ENCODE measurements around the gene ENDOU. TPM values are rescaled to one million over a fixed set of nuclear protein-coding genes. Genes with fewer than 3 reads are reported as not detected.

The ENDOU gene
- polyA plus RNA-seq, 2 donors, result 101 to 139 TPM

DNA sequence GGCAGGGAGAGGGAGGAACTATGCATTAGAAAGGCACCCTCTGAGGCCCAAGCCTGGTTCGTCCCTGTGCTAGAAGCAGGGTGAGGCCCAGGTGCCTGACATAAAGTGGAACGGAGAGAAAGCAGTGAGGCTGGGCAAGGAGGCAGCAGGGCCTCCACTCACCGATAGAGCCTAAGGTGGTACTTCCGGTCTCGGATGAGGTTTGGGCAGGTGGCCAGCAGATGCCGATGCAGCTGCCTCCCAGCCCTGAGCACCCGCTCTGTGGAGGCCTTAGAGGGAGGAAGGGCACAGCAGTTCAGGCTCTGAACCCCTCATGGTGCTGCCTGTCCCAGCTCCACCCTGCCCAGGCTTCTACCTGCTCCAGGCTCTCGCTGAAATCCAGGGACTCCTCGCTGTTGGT, 26.3 kb upstream of the ENDOU start:
- Histone ChIP-seq H3K9me3 (ENCODE audit: control insufficient read depth in 2 of 2, insufficient read depth in 1 of 2, low read depth in 1 of 2, low read length in 1 of 2) (no peaks in the 10 kb centered on the region), H3K27ac (ENCODE audit: low read depth in 2 of 2, low read length in 1 of 2) (peak overlapping the region; percentile 92 to 95), H3K27me3 (ENCODE audit: control insufficient read depth in 1 of 2, insufficient read depth in 2 of 2, low read length in 2 of 2) (no peaks in the 10 kb centered on the region), H3K36me3 (ENCODE audit: control insufficient read depth in 2 of 2, insufficient read depth in 2 of 2, low read length in 1 of 2) (peaks cover 0 to 25% of the 10 kb centered on the region in 2 donors), H3K4me1 (ENCODE audit: control insufficient read depth in 2 of 2, insufficient read depth in 2 of 2, low read length in 1 of 2) (peaks cover 3 to 27% of the 10 kb centered on the region in 2 donors), H3K4me3 (ENCODE audit: low read depth in 1 of 2, low read length in 2 of 2) (no peak overlapping the region)
- WGBS, 2 donors, result 68 to 72% methylated on average over 9 of the region's 9 CpGs

- no peaks in the 10 kb centered on the region for H3K27me3 ChIP-seq (ENCODE audit: control insufficient read depth in 1 of 2, insufficient read depth in 2 of 2, low read length in 2 of 2)
- 87 to 88% methylated on average over 19 of the region's 19 CpGs for WGBS, 2 donors
- peaks cover 0 to 25% of the 10 kb centered on the region in 2 donors for H3K36me3 ChIP-seq (ENCODE audit: control insufficient read depth in 2 of 2, insufficient read depth in 2 of 2, low read length in 1 of 2)
- no peak overlapping the region for H3K27ac ChIP-seq (ENCODE audit: low read depth in 2 of 2, low read length in 1 of 2)
- no peaks in the 10 kb centered on the region for H3K9me3 ChIP-seq (ENCODE audit: control insufficient read depth in 2 of 2, insufficient read depth in 1 of 2, low read depth in 1 of 2, low read length in 1 of 2)
- H3K4me1 ChIP-seq (ENCODE audit: control insufficient read depth in 2 of 2, insufficient read depth in 2 of 2, low read length in 1 of 2), result peaks cover 3 to 25% of the 10 kb centered on the region in 2 donors
- H3K4me3 ChIP-seq (ENCODE audit: low read depth in 1 of 2, low read length in 2 of 2), result no peak overlapping the region
Measured at GRCh38 chr12:47750916-47751470, 25.7 kb upstream of the ENDOU start.

DNA sequence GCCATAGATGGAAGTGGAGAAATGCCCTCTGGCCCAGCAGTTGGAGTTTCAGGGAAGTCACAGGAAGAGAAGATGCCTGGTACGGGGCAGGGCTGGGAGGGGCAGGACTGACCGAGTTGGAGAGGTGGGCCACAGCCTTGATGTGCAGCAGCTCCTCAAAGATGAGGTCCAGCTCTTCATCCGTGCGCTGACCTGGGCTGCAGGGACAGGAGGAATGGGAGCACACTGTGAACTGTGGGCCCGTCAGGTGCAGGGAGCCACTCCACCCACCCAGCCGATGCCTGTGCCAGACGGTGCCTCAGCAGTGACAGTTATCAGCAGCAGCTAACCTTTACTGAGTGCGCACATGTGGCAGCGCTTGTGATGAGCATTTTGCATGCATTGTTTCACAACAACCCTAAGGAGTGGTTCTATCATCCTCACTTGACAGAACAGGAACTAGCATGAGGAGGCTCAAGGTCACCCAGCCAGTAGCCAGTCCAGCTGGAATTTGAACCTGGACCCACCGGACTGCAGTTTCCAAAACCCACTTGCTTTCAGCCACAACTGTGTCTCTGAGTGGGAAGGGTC, 25.0 kb upstream of the ENDOU start:
- H3K27me3 ChIP-seq (ENCODE audit: control insufficient read depth in 1 of 2, insufficient read depth in 2 of 2, low read length in 2 of 2), result no peaks in the 10 kb centered on the region
- H3K27ac ChIP-seq (ENCODE audit: low read depth in 2 of 2, low read length in 1 of 2), result no peak overlapping the region
- 86 to 92% methylated on average over 10 of the region's 10 CpGs for WGBS, 2 donors
- no peaks in the 10 kb centered on the region for H3K9me3 ChIP-seq (ENCODE audit: control insufficient read depth in 2 of 2, insufficient read depth in 1 of 2, low read depth in 1 of 2, low read length in 1 of 2)
- H3K4me3 ChIP-seq (ENCODE audit: low read depth in 1 of 2, low read length in 2 of 2), result no peak overlapping the region
- H3K36me3 ChIP-seq (ENCODE audit: control insufficient read depth in 2 of 2, insufficient read depth in 2 of 2, low read length in 1 of 2), result peaks cover 0 to 25% of the 10 kb centered on the region in 2 donors
- peaks cover 3 to 21% of the 10 kb centered on the region in 2 donors for H3K4me1 ChIP-seq (ENCODE audit: control insufficient read depth in 2 of 2, insufficient read depth in 2 of 2, low read length in 1 of 2)

GRCh38 chr12:47748899-47749298, 23.6 kb upstream of the ENDOU start:
- H3K36me3 ChIP-seq (ENCODE audit: control insufficient read depth in 2 of 2, insufficient read depth in 2 of 2, low read length in 1 of 2), result peaks cover 0 to 25% of the 10 kb centered on the region in 2 donors
- WGBS, 2 donors, result 92 to 100% methylated on average over 3 of the region's 3 CpGs
- H3K27ac ChIP-seq (ENCODE audit: low read depth in 2 of 2, low read length in 1 of 2), result no peak overlapping the region
- no peak overlapping the region for H3K4me3 ChIP-seq (ENCODE audit: low read depth in 1 of 2, low read length in 2 of 2)
- no peaks in the 10 kb centered on the region for H3K9me3 ChIP-seq (ENCODE audit: control insufficient read depth in 2 of 2, insufficient read depth in 1 of 2, low read depth in 1 of 2, low read length in 1 of 2)
- peaks cover 3 to 14% of the 10 kb centered on the region in 2 donors for H3K4me1 ChIP-seq (ENCODE audit: control insufficient read depth in 2 of 2, insufficient read depth in 2 of 2, low read length in 1 of 2)
- H3K27me3 ChIP-seq (ENCODE audit: control insufficient read depth in 1 of 2, insufficient read depth in 2 of 2, low read length in 2 of 2), result no peaks in the 10 kb centered on the region

DNA sequence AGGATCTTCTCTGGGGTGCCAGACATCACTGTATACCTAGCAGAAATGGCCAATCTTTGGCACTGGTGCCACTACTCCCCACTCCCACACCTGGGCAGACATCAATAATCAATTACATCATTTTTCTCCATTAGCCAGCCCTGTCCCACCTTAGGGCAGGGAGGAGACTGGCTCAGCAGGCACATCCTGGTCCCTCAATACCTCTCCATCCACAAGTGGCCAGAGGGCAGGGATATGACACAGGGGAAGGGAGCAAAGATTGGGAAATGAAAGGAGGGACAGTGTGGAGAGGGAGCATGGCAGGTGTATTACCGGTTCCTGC, 23.2 kb upstream of the ENDOU start:
- Histone ChIP-seq H3K4me1 (ENCODE audit: control insufficient read depth in 2 of 2, insufficient read depth in 2 of 2, low read length in 1 of 2) (peaks cover under 1 to 13% of the 10 kb centered on the region in 2 donors), H3K27ac (ENCODE audit: low read depth in 2 of 2, low read length in 1 of 2) (no peak overlapping the region), H3K4me3 (ENCODE audit: low read depth in 1 of 2, low read length in 2 of 2) (no peak overlapping the region), H3K36me3 (ENCODE audit: control insufficient read depth in 2 of 2, insufficient read depth in 2 of 2, low read length in 1 of 2) (peaks cover 0 to 25% of the 10 kb centered on the region in 2 donors), H3K9me3 (ENCODE audit: control insufficient read depth in 2 of 2, insufficient read depth in 1 of 2, low read depth in 1 of 2, low read length in 1 of 2) (no peaks in the 10 kb centered on the region), H3K27me3 (ENCODE audit: control insufficient read depth in 1 of 2, insufficient read depth in 2 of 2, low read length in 2 of 2) (no peaks in the 10 kb centered on the region)
- 93 to 100% methylated on average over 1 of the region's 1 CpG for WGBS, 2 donors

DNA sequence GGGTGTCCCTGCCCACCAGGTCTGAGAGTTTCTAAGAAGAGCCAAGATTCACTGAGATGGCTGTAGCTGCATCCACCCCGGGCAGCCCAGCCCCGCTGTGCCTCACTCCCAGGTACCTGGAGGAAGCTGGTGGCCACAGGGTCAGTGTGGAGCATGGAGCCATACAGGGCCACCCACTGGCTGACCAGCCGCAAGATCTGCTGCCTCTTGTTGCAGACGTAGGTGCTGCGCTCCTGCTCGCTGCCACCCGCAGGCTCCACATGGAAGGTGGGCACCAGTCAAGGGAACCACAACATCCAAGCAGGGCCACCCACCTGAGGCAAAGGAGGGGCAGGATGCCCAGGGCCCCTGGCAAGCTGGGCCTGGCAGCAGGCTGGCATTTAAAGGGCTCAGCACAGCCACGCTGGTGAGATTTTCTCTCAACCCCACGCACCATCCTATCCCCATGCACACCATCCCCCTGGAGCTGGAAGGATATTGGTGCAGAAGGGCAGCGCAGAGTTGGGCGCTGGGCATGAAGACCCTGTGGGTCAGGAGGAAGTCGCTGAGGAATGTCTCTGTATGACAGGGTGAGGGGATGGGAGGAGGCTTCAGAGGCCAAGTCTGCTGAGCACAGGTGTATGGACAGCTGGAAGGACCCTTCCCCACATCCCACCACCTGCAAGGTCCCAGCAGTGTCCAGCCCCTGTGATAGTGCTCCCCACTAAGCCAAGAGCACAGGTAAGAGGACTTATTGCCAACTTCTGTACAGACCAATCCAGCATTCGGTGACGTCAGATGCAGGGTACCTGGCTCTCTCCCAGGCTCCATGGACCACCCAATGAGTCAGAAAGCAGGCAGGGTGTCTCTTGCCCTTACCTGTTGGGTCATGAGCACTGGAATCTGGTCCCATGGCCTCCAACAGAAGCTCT, 22.6 kb upstream of the ENDOU start:
- H3K9me3 ChIP-seq (ENCODE audit: control insufficient read depth in 2 of 2, insufficient read depth in 1 of 2, low read depth in 1 of 2, low read length in 1 of 2), result no peaks in the 10 kb centered on the region
- no peak overlapping the region for H3K4me3 ChIP-seq (ENCODE audit: low read depth in 1 of 2, low read length in 2 of 2)
- H3K4me1 ChIP-seq (ENCODE audit: control insufficient read depth in 2 of 2, insufficient read depth in 2 of 2, low read length in 1 of 2), result peaks cover 0 to 15% of the 10 kb centered on the region in 2 donors
- 91 to 92% methylated on average over 14 of the region's 14 CpGs for WGBS, 2 donors
- H3K36me3 ChIP-seq (ENCODE audit: control insufficient read depth in 2 of 2, insufficient read depth in 2 of 2, low read length in 1 of 2), result peaks cover 0 to 25% of the 10 kb centered on the region in 2 donors
- no peak overlapping the region for H3K27ac ChIP-seq (ENCODE audit: low read depth in 2 of 2, low read length in 1 of 2)
- H3K27me3 ChIP-seq (ENCODE audit: control insufficient read depth in 1 of 2, insufficient read depth in 2 of 2, low read length in 2 of 2), result no peaks in the 10 kb centered on the region

- Histone ChIP-seq H3K27ac (ENCODE audit: low read depth in 2 of 2, low read length in 1 of 2) (no peak overlapping the region), H3K36me3 (ENCODE audit: control insufficient read depth in 2 of 2, insufficient read depth in 2 of 2, low read length in 1 of 2) (peaks cover 0 to 25% of the 10 kb centered on the region in 2 donors), H3K27me3 (ENCODE audit: control insufficient read depth in 1 of 2, insufficient read depth in 2 of 2, low read length in 2 of 2) (no peaks in the 10 kb centered on the region), H3K4me1 (ENCODE audit: control insufficient read depth in 2 of 2, insufficient read depth in 2 of 2, low read length in 1 of 2) (peaks cover 0 to 13% of the 10 kb centered on the region in 2 donors), H3K9me3 (ENCODE audit: control insufficient read depth in 2 of 2, insufficient read depth in 1 of 2, low read depth in 1 of 2, low read length in 1 of 2) (no peaks in the 10 kb centered on the region), H3K4me3 (ENCODE audit: low read depth in 1 of 2, low read length in 2 of 2) (no peak overlapping the region)
- WGBS, 2 donors, result 76 to 81% methylated on average over 4 of the region's 4 CpGs
Measured at GRCh38 chr12:47747126-47747525, 21.8 kb upstream of the ENDOU start.

GRCh38 chr12:47746523-47746922, 21.2 kb upstream of the ENDOU start:
- Histone ChIP-seq H3K4me3 (ENCODE audit: low read depth in 1 of 2, low read length in 2 of 2) (no peak overlapping the region), H3K27me3 (ENCODE audit: control insufficient read depth in 1 of 2, insufficient read depth in 2 of 2, low read length in 2 of 2) (no peaks in the 10 kb centered on the region), H3K36me3 (ENCODE audit: control insufficient read depth in 2 of 2, insufficient read depth in 2 of 2, low read length in 1 of 2) (peaks cover 0 to 25% of the 10 kb centered on the region in 2 donors), H3K27ac (ENCODE audit: low read depth in 2 of 2, low read length in 1 of 2) (no peak overlapping the region), H3K4me1 (ENCODE audit: control insufficient read depth in 2 of 2, insufficient read depth in 2 of 2, low read length in 1 of 2) (peaks cover 0 to 7% of the 10 kb centered on the region in 2 donors), H3K9me3 (ENCODE audit: control insufficient read depth in 2 of 2, insufficient read depth in 1 of 2, low read depth in 1 of 2, low read length in 1 of 2) (no peaks in the 10 kb centered on the region)
- WGBS, 2 donors, result 77 to 83% methylated on average over 7 of the region's 7 CpGs

DNA sequence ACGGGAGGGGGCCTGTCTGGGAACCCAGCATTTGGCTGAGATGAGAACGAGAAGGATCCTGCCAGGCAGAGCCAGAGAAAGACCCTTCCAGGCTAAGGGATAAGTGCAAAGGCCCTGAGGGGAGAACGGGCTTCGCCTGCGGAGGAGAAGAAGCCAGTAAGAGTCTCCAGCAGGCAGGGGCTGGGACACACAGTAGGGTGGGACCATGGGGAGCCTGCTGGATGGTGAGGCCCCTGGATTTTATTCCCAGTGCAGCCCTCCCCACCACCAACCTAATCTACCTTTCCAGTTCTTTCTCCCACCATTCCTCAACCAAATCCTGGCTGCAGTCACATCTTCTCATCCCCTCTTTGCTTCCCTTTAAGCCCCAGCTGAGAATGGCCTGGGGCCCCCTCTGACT, 20.8 kb upstream of the ENDOU start:
- Histone ChIP-seq H3K27me3 (ENCODE audit: control insufficient read depth in 1 of 2, insufficient read depth in 2 of 2, low read length in 2 of 2) (no peaks in the 10 kb centered on the region), H3K4me1 (ENCODE audit: control insufficient read depth in 2 of 2, insufficient read depth in 2 of 2, low read length in 1 of 2) (peaks cover 0 to 6% of the 10 kb centered on the region in 2 donors), H3K36me3 (ENCODE audit: control insufficient read depth in 2 of 2, insufficient read depth in 2 of 2, low read length in 1 of 2) (peaks cover 0 to 25% of the 10 kb centered on the region in 2 donors), H3K9me3 (ENCODE audit: control insufficient read depth in 2 of 2, insufficient read depth in 1 of 2, low read depth in 1 of 2, low read length in 1 of 2) (no peaks in the 10 kb centered on the region), H3K27ac (ENCODE audit: low read depth in 2 of 2, low read length in 1 of 2) (no peak overlapping the region), H3K4me3 (ENCODE audit: low read depth in 1 of 2, low read length in 2 of 2) (no peak overlapping the region)
- WGBS, 2 donors, result 87 to 90% methylated on average over 5 of the region's 5 CpGs

All from esophagus (tissue), 2 donors.